GM18505 (cell line): ENCODE measurements around the gene HLA-DPB1.
"Not testable (repeated sequence)": the region's sequence is repeated elsewhere in the genome, so short reads cannot be mapped to it uniquely, and the experiment has no call there.

Experiments used
- ATAC-seq: cut with Tn5 transposase; IDR thresholded peaks from one replicate; pipeline ENCODE4 v1.9.1; 2021; ENCODE audit not compliant: unreplicated experiment
- POLR2A ChIP-seq: IDR thresholded peaks from 4 replicates; pipeline ENCODE4 v1.6.1; 2011; ENCODE audit warnings: borderline replicate concordance; ENCODE audit not compliant: insufficient read depth, insufficient read length; ENCODE audit errors: extremely low read depth

HLA-DPB1 gene

GRCh38 chr6:33057222-33058150 is 18.3 kb upstream of the HLA-DPB1 start:
- ATAC-seq: no peak
- peak; percentile 30 for TF ChIP-seq POLR2A

GRCh38 chr6:33061987-33062386 is 13.8 kb upstream of the HLA-DPB1 start:
- TF ChIP-seq POLR2A: no peak
- ATAC-seq: peak; percentile 62

DNA sequence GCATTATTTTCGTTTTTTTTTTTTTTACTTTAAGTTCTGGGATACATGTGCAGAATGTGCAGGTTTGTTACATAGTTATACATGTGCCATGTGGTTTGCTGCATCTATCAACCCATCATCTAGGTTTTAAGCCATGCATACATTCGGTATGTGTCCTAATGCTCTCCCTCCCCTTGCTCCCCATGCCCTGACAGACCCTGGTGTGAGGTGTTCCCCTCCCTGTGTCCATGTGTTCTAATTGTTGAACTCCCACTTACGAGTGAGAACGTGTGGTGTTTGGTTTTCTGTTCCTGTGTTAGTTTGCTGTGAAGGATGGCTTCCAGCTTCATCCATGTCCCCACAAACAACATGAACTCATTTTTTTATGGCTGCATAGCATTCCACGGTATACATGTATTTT is 12.4 kb upstream of the HLA-DPB1 start:
- ATAC-seq: not testable (repeated sequence)
- TF ChIP-seq POLR2A: peak; percentile 43

GRCh38 chr6:33064723-33065122 is 11.1 kb upstream of the HLA-DPB1 start:
- TF ChIP-seq POLR2A: no peak
- ATAC-seq: no peak

DNA sequence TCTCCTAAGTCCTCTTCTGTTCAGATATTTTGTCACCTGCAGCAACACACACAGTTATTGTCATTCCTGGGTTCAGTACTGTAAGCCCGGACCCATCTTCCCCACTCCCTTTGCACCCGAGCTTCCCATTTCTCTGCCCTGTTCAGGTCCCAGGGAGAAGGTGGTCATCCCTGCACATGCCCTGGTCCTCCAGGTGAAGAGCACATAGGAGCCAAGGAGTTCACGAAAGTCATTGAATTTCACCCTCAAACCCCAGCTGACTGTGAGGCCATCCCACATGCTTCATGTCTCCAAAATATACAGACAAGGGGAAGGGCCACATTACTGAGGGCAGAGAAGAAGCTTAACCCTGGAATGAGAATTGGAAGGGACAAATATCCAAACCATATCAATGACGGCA is 10.5 kb upstream of the HLA-DPB1 start:
- TF ChIP-seq POLR2A: peak; percentile 38
- ATAC-seq: no peak

DNA sequence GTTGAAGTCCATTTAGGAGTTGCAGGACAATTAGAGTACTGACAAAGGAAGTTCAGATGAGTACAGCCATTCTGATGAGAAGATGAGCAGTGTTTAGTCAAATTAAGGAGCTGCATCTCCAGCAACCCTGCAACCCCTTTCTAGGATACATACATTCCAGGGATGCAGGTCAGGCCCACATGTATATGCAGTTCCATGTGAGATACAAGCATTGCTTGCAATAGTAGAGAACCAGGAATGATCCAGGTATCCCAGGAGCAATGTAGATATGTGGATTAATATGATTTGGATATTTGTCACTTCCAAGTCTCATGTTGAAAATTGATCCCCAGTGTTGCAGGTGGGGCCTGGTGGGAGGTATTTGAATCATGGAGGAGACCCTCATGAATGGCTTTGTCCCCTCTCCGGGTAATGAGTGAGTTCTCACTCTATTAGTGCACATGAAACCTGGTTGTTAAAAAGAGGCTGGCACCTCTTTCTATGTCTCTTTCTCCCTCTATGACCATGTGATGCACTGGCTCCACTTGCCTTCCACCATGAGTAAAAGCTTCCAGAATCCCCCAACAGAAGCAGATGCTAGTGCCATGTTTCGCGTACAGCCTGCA is 8.8 kb upstream of the HLA-DPB1 start:
- no peak for ATAC-seq
- TF ChIP-seq POLR2A: peak; percentile 52

DNA sequence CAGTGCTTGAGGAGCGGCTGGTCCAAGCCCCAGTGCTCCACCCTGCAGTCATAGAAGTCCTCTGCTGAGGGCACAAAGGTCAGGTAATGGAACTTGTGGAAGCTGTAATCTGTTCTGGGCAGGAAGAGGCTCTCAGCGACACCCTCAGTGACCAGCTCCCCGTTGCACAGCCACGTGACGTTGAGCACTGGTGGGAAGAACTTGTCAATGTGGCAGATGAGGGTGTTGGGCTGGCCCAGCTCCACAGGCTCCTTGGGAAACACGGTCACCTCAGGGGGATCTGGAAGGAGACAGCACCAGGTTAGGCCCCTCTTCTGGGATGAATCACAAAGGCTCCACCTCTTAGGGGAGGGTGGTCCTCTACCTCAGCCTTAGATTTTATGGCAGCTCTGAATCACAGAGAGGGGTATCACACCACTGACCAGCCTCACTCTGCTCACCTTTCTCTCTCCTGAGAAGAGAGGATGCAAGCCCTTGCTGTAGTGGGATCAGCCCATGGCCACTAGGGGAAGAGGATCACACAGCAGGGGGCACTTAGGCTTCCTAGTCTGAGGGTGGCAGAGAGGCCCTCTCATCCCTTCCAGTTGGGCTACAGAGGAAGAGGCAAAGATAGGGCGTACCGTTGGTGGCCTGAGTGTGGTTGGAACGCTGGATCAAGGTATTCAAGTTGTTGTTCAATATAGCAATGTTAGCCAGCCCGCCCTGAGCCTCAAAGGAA is 6.6 kb upstream of the HLA-DPB1 start:
- no peak for TF ChIP-seq POLR2A
- ATAC-seq: no peak

DNA sequence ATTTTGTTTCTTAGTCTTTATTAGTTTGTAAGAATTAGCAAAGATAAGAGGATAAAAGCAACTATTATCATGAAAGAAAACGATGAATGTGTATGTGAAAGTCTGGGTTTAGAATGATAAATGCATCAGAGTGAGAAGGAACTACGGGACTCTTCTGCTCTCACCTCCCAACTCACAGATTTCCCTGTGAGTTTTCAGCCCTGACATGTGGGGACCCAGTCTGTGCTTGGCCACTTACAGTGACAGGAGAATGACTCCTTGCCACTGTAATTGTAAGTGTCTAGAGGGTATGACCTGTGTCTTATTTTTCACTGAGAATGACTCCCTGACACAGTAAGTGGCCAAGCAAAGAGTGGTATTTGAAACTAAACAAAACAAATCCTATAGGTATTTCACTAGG is 4.9 kb upstream of the HLA-DPB1 start:
- ATAC-seq: no peak
- no peak for TF ChIP-seq POLR2A

DNA sequence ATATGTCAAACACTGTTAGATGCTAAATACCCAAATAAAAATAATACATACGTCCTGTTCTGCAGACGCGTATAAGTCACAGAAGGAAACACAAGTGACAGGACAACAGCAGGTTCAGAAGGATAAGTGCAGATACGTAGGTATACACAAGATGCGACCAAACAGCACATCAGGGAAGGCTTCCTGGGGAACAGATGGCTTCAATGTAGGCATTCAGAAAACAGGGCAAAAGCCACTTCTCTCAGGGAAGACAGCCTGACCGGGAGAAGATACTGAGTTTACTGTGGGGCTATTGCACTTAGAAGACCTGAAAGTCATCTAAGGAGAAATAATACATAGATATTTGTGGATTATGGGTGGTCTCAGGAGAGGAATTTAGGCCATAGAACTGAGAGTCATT is 4.2 kb upstream of the HLA-DPB1 start:
- no peak for TF ChIP-seq POLR2A
- no peak for ATAC-seq

- no peak for ATAC-seq
- peak; percentile 39 for TF ChIP-seq POLR2A
Measured at GRCh38 chr6:33072508-33073100, 3.2 kb upstream of the HLA-DPB1 start.

DNA sequence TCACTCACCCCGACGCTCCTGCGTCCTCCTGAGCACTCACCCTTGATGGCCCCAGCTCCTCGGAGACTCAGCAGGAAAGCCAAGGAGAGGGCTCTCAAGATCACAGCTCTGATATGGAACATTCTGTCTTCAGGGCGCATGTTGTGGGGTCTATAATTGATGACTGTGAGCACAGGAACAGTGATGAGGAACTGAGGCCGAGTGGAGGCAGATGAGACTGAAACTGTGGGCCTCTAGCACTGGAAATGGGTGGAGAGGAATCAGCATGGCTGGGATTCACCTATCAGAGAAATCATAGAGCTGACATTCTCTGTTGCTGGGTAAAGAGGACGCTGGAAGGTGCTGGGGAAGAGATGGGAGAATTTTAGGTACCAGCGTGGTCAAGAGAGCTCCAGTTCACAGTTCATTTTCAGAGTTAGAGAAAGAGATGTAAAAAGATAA is 2.3 kb upstream of the HLA-DPB1 start, which contains the start of gene HLA-DPA1:
TSS of gene HLA-DPA1 (minus strand) at position 219 of the 441 bp plus-strand sequence.
- peak; percentile 52 for ATAC-seq
- TF ChIP-seq POLR2A: peak; percentile 99

- peak; percentile 9 for ATAC-seq
- no peak for TF ChIP-seq POLR2A
Measured at GRCh38 chr6:33075208-33075567, 602 bp upstream of the HLA-DPB1 start.

- ATAC-seq: no peak
Measured at GRCh38 chr6:33076406-33076934, 680 bp downstream of the HLA-DPB1 start.

More at GRCh38 chr6:33076406-33076934, 680 bp downstream of the HLA-DPB1 start:
- no peak for TF ChIP-seq POLR2A
